HG02759 (cell line): ENCODE data around the gene CNP.
"Not testable (repeated sequence)": the region's sequence is repeated elsewhere in the genome, so short reads cannot be mapped to it uniquely, and the experiment has no call there.

Experiments used
- ATAC-seq: cut with Tn5 transposase; IDR thresholded peaks from one replicate; pipeline ENCODE4 v1.9.1; 2021; ENCODE audit warnings: mild to moderate bottlenecking, moderate library complexity; ENCODE audit not compliant: unreplicated experiment

CNP gene

DNA sequence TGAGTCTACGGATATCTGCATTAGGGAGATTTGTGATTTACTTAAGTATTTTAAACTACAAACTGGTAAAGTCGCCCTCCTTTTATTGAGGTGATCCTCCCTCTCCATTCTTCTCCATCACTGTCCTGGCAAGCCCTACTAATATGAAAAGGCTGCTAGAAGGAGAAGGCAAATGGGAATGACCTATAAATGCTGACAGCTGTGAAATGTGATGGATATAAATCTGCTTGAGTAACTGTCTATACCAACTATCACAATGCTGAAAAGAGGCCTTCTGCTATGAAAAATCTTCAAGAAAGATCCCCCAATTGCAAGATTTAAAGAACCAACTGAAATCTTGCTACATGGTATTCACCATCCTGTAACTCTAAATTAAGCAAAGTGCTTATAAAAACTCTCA, 35.1 kb downstream of the CNP start:
- ATAC-seq = no peak

DNA sequence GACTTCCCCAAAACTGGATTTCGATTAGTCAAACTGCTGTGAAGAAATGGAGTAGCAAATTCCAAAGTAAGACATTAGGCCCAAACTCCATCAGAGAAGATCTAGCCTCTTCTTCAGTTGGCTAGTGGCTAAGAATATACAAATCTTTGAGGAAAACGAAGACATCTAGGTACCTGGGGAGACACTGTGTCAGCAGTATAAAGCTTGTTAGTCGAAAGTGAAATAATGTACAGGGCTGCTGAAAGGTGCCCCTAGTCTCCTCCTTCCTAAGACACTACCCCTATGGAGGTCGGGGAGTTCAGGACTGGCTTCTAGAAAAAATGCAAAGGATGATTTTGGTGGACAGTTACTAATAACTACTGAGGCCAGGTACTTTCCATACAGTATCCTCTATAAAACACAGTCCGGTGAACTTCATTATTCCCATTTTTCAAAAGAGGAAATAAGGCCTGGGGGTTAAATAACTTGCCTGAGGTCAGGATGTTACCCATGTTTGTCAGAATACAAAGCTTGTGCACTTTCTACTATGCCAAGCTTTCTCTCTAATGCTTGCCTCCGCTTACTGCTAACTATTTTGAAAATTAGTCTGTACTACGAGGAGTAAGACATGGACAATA, 35.7 kb downstream of the CNP start:
- no peak for ATAC-seq

DNA sequence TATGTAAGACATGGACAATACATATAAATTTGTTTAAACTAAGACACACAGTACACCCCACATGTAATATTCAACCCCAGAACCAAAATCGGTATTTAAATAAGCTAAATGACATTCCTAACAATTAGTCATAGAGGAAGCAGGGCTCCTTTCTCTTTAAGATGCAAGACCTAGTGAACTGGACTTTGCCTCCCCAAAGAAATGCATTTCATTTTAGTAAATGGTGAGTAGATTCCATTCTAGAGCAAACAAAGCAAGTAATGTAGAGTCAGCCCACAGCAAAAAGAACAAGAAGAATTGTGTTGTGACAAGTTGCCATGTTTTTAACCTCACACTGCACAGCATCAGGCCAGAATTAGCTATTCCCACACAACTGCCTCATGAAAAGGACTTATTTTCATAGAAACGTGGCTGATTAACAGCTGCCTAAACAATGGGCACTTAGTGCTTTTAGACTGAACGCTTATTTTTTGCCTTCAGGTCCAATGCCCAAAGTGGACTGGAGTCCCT, 36.3 kb downstream of the CNP start:
- no peak for ATAC-seq

DNA sequence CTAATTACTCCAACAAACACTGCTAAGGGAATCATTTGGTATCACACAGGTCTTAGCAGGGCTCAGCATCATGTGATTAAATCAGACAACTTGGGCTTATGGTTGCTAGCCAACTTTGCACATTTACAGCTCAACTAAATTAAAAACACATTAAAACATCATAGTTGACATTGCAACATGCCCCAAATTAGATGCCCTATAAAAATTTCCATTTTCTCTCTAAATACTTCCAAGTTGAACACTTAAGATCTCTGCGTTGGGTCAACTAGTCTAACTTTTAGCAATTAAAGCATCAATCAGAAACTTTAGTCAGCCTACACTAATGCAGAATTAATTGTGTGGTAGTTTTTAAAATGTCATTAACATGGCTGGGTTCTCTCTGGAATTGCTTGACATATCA, 38.6 kb downstream of the CNP start:
- ATAC-seq = no peak

DNA sequence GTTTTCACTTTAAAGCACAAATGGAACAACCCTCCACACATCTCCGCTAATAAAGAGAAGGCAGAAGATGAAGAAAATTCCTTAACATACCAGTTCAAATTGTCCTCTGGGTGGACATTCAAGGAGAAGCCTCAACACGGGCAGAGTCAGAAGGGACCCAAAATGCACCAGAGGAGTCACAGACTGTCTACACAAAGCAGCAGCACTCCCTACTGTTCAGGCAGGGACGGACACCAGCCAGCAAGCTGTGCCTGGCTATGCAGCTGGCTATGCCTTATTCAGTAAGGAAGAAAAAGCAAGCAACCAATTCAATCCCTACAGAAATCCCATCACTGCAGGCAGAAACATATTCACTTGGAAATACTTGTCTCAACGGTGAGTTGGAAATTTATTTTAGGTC, 42.6 kb downstream of the CNP start:
- no peak for ATAC-seq

DNA sequence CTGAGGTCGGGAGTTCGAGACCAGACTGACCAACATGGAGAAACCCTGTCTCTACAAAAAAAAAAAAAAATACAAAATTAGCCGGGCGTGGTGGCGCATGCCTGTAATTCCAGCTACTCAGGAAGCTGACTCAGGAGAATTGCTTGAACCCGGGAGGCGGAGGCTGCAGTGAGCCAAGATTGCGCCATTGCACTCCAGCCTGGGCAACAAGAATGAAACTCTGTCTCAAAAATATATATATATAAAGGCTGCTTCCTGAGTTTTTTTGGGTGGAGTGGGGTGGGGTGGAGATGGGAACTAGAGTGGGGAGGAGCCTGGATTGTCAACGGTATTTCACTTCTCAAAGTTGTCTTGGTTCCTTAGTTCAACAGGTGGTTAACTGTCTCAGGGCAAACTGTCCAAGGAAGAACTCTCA, 43.7 kb downstream of the CNP start:
- not testable (repeated sequence) for ATAC-seq

DNA sequence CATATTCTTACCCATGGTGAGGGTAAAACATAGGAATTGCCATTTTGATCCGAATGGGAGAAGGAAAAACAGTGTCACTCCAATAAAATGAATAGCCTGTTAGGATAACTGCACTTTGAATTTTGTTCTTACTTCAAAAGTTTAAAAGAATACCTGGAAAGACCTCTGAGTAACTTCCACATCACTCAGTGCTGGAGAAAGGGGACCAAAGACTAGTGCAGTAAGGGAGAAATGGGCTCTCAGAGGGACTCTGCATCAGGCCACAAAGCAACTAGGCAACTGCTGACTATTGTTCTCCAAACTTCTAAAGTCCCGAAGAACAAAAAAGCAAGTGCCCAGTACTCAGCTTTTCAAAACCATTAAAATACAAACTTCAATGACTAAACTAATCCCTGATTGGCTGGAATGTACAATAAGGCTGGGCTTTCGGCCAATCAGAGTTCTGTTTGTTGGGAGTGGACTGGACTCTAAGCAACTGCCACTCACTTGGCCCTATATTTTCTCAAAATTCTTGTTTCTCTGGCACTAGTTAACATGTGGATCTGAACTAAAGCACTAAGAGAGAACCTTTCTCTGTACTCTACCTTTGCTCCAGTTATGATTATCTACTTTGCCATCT, 44.4 kb downstream of the CNP start:
- no peak for ATAC-seq

DNA sequence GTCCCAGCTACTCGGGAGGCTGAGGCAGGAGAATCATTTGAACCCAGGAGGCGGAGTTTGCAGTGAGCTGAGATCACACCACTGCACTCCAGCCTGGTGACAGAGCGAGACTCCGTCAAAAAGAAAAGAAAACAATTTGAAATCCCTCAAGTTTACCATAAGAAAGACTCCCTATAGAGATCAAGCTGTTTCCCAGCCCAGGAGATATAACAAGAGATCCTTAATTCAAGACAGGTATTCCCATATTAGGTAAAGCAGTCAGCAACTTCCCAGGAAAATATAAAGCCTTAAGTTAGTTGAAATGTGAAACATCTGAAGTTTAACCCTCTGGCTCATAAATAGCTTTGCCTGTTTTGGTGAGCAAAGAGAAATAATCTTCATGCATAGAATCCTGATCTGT, 45.8 kb downstream of the CNP start:
- ATAC-seq = not testable (repeated sequence)

DNA sequence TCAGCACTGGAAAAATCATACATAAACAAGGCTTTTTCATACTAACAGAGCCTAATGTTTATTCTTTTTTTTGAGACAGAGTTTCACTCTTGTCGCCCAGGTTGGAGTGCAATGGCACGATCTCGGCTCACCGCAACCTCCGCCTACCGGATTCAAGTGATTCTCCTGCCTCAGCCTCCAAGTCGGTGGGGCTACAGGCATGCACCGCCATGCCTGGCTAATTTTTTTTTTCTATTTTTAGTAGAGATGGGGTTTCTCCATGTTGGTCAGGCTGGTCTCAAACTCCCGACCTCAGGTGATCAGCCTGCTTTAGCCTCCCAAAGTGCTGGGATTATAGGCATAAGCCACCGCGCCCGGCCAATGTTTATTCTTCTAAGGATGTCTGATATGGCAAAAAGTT, 47.1 kb downstream of the CNP start:
- ATAC-seq = not testable (repeated sequence)

DNA sequence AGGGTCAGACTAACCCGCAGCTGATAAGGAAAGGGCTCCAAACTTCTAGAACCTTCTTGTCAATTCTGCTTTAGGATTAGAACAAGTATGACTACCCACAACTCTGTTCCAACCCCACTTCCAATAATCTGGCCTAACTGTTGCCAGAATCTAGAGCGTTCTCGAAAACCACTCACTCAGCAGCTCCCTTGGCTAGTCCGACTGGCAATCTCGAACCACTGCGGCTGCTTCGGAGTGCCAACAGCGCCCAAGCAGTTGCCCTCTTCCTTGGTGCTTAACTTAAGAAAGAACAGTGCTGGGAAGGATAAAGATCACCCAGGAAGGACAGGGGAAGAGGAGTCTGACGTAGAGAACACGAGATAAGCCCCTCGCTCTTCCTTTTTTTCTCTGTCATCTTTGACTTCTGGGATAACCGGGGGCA, 49.8 kb downstream of the CNP start:
- no peak for ATAC-seq

DNA sequence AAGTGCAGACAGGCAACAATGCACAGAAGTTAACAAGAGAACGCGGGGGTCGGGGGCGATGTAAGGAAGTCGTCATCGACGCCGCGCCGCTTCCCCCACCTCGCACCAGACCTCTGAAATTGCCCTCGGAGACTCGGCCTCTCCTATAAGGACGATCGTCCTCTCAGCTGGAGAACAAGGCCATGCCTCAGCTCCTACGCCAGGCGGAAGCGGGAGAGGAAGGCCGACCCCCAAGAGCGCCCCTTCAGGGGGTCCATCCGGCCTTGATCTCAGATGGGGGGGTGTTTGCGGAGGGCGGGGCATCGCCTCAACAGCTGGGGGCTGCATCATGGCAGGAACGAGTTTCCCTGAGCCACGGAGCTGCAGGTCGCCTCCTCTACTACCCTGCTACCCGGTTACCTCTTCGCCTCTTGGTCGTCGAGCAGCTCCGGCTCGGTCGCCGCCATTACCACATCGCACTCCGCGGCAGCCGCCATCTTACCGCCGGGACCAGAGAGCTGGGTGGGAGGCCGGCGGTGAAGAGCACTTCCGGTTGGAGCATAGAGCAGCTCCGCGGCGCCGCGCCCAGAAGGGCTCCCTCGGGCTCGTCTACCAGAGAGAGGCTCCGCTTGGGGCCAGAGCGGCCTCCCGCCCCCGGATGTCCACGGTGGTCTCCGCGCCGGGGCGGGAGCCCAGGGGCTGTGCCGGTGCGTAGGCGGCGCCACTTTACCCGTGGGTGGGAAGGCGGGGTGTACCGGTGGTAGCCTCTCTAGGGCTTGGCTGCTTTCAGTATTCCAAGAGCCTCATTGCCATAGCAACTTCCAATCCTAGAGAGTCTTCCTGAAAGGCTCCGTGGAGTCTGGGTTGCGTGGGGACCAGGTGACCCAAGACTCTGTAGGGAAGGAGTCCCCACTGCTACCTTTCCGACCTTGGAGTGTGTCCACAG, 50.6 kb downstream of the CNP start, which contains the start of gene DNAJC7:
Gene DNAJC7, minus strand, starts transcription at position 499 of the 925 bp plus-strand sequence. Its CDS starts 23 bp downstream, at position 476.
- peak; percentile 84 for ATAC-seq

DNA sequence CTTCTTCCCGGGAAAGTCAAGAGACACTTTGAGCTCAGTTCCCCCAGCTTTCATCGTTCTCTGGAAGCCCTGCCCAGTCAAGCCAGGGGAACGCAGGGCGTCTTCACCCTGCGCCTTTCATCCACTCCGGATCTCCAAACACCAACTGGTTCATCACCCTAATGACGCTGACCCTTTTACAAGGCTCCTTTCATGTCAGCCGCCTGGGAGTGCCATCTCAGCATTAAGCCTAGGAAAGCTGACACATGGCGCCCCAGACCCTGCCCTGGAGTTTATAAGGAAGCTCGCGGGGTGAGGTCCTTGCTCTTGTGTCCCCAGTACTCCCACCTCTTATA, 51.2 kb downstream of the CNP start:
- ATAC-seq = no peak

DNA sequence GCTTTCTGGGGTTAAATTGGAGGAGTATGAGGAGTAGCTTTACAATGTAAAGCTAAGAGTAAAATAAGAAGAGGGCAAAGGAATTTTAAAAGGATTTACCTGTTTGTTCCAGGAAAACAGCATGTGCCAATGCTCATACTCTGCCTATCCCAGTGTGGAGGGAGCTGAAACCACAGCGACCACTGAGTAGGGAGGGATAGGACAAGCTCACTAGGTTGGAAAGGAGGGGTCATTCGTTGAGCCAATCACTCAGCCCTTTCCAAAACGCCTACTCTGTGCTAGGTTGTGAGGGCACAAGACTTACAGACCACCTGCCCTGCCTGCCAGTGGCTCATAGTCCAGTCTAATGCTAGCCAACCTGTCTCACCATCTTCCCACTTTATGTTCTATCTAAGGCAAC, 51.7 kb downstream of the CNP start:
- ATAC-seq = no peak

DNA sequence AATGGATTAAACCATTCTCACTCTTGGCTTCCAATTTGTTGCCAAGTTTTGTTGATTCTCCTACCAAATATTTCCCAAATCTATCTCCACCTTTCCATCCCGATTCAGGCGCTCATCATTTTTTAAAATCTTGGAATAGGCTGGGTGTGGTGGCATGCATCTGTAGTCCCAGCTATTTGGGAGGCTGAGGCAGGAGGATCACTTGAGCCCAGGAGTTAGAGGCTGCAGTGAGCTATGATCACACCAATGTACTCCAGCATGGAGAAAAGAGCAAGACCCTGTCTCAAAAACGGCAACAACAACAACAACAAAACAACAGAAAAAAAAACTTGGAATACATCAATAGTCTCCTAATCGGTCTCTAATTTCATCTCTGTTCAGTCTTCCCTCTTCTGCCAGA, 52.4 kb downstream of the CNP start:
- no peak for ATAC-seq

DNA sequence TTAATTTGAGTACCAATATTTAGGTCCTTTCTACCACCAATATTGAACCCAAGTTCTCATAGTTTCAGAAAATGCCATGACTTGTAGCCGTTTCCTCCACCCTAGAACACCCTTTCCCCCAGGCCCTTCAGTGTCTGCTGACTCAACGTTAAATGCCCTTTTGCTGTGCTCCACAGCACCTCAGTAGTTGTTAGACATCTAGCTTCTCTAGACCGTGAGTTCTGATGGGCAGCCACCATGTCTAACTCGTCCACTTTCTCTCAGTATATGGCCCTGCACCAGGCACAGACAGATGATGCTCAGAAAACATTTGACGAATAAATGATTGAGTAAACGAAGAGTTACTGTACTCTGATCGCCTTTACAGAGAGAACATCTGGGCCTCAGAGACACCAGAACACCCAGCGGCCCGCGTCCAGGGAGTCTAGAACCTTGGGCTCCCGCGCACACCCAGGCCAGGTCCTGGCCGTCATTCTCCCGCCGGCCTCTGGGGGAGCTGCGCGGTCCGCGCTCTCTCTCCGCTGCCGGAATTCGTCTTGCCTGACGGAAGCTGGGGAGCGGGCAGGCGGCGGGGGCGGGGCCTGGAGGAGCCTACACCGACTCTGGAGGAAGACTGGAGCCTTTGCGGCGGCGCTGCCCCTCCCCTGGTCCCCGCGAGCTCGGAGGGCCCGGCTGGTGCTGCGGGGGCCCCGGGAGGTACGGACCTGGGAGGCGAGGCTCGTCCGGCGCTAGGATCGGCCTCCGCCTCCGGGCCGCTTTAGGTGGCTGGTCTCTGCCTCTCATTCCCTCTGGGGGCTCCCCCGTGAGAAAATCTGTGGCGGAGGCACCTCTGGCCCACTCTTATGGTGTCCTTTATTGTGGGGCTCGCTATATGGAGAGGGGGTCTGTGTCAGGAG, 53.2 kb downstream of the CNP start, which contains the start of gene NKIRAS2:
Gene NKIRAS2, plus strand, starts transcription at position 582 of the 896 bp plus-strand sequence. CDS start 1,488 bp downstream, outside the sequence.
- peak; percentile 67 for ATAC-seq

DNA sequence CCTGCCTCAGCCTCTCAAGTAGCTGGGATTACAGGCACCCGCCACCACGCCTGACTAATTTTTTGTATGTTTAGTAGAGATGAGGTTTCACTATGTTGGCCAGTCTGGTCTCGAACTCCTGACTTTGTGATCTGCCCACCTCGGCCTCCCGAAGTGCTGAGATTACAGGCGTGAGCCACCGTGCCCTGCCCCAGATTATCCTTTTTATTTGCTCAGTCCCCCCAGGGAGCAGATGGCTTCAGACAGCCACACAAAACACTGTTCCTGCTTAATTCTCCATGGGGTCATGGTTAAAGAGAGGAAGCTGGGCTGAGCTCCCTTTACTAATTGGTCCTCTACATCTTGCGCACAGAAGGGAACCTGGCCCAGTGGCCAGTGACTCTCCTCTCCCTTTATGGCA, 54.2 kb downstream of the CNP start:
- ATAC-seq = not testable (repeated sequence)

DNA sequence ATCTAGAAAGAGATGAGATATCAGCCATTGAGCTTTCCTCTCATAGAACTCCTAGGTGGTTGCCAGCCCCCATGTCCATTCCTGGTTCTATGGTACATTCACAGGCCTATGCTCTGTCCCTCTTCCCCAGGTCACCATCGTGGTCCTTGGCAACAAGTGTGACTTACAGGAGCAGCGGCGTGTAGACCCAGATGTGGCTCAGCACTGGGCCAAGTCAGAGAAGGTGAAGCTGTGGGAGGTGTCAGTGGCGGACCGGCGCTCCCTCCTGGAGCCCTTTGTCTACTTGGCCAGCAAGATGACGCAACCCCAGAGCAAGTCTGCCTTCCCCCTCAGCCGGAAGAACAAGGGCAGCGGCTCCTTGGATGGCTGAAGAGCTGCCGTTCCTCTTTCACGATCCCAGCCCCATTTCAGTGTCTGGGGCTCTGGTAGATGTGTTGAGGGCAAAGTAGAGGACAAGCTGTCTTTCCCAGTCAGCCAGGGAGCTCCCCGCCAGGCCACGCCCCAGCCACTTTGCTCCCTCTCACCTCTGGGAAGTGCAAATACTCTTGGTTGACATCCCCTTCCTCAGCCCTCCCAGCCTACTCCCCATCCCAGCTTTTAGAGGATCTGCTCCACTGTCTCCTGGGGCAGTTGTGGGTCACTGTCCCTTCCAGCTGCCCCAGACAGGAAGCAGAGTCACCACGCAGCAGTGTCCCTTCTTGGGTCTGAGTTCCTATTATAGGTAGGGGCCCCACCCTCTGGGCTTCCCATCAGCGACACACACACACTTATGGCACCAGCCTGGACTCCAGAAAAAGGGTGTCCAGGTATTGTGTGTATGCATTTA, 57.1 kb downstream of the CNP start:
- ATAC-seq = no peak

DNA sequence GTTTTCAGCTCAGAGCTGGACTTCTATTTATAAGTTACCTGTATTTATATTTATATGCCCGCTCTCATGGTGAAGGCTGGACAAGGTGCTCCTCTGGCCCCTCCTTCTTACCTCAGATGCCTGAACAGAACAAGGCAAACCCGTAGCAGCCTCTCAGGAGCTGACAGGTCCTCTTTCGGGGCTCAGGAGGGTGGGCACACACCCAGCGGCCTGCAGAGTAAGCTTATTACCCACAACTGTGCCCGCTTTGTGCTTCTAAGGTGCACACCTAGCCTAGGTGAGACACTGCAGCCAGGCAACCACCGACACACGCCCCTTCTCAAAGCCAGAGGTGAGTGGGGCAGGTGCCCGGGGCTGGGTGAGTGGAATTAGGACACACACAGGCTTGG, 58.6 kb downstream of the CNP start:
- ATAC-seq = no peak

DNA sequence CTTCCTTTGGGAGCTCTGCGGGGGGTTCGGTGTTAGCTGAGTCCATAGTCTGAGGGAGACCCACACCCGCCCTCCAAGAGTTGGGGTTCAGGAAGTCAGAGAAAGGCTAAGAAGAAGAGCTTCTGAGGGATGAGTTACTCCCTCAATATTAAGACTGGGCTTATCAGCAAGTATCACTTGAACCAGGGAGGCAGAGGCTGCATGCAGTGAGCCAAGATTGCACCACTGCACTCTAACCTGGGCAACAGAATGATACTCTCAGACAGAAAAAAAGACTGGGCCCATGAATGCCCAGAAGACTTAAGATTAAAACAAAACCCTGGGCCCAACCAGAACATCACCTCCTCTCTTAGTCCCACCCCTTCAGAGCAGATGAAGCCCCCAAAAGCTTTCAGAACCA, 59.3 kb downstream of the CNP start:
- no peak for ATAC-seq
